IPS-NIHi7 (cell line): ENCODE data around the gene PAX5.

Experiments
- DNase-seq: peaks from one replicate; pipeline ENCODE4 v3.0.0; 2012; ENCODE audit warnings: mixed read lengths; ENCODE audit errors: extremely low spot score

The PAX5 gene

GRCh38 chr9:36934478-36935065 is 99.5 kb downstream of the PAX5 start:
- no peak for DNase-seq

- peak; percentile 8 for DNase-seq
Observed at GRCh38 chr9:36933676-36934215, 100.3 kb downstream of the PAX5 start.

- DNase-seq, result no peak
Observed at GRCh38 chr9:36932198-36932597, 101.9 kb downstream of the PAX5 start.

GRCh38 chr9:36930941-36931340 is 103.1 kb downstream of the PAX5 start:
- DNase-seq, result no peak

GRCh38 chr9:36929350-36929675 is 104.8 kb downstream of the PAX5 start:
- DNase-seq, result no peak

GRCh38 chr9:36928670-36929349 is 105.3 kb downstream of the PAX5 start:
- DNase-seq, result no peak

- no peak for DNase-seq
Observed at GRCh38 chr9:36928210-36928609, 105.9 kb downstream of the PAX5 start.

- DNase-seq, result no peak
Observed at GRCh38 chr9:36924757-36925432, 109.2 kb downstream of the PAX5 start.

GRCh38 chr9:36924071-36924470 is 110.0 kb downstream of the PAX5 start:
- peak; percentile 33 for DNase-seq

GRCh38 chr9:36923025-36923625 is 110.9 kb downstream of the PAX5 start:
- DNase-seq, result no peak

- DNase-seq, result no peak
Observed at GRCh38 chr9:36922548-36922947, 111.5 kb downstream of the PAX5 start.

- no peak for DNase-seq
Observed at GRCh38 chr9:36914212-36914577, 119.9 kb downstream of the PAX5 start.

GRCh38 chr9:36913393-36914211 is 120.5 kb downstream of the PAX5 start:
- peak; percentile 49 for DNase-seq

GRCh38 chr9:36912620-36913019 is 121.4 kb downstream of the PAX5 start:
- no peak for DNase-seq

GRCh38 chr9:36911601-36912412 is 122.3 kb downstream of the PAX5 start:
- no peak for DNase-seq

- DNase-seq, result no peak
Observed at GRCh38 chr9:36911037-36911436, 123.0 kb downstream of the PAX5 start.

GRCh38 chr9:36906492-36906891 is 127.6 kb downstream of the PAX5 start:
- no peak for DNase-seq

- DNase-seq, result peak; percentile 70
Observed at GRCh38 chr9:36905101-36906066, 128.7 kb downstream of the PAX5 start.

- DNase-seq, result no peak
Observed at GRCh38 chr9:36903541-36904435, 130.3 kb downstream of the PAX5 start.
